Sigmoid colon (tissue), 7 donors: ENCODE results near the gene SLC35B2. TPM values are rescaled to one million over a fixed set of nuclear protein-coding genes. Genes with fewer than 3 reads are reported as not detected.

Experiments used
- DNase-seq: peaks from one replicate; pipeline ENCODE4 v3.0.0-alpha.2; 2019
- H3K27ac ChIP-seq, 4 donors: fragments of 200-600 bp; sonication (generic); one replicate each; pipeline ENCODE4 v1.5.1; 2016 to 2019; ENCODE audit warnings: mild to moderate bottlenecking in 1 of 4
- H3K27me3 ChIP-seq, 3 donors: fragments of 200-600 bp; sonication (generic); one replicate each; pipeline ENCODE4 v1.5.1; 2019; ENCODE audit warnings: mild to moderate bottlenecking in 1 of 3
- H3K36me3 ChIP-seq, 4 donors: fragments of 200-600 bp; sonication (generic); one replicate each; pipeline ENCODE4 v1.5.1; 2016 to 2019
- H3K4me1 ChIP-seq, 4 donors: fragments of 200-600 bp; sonication (generic); one replicate each; pipeline ENCODE4 v1.5.1; 2017 to 2019
- H3K4me3 ChIP-seq, 4 donors: fragments of 200-600 bp; sonication (generic); one replicate each; pipeline ENCODE4 v1.5.1; 2017 to 2019; ENCODE audit warnings: mild to moderate bottlenecking in 2 of 4, moderate library complexity in 1 of 4
- H3K9me3 ChIP-seq, 4 donors: fragments of 200-600 bp in 3 of 4; sonication (generic) in 3 of 4; one replicate each; pipeline versions ENCODE4 v1.5.1 to v1.6.1; 2013 to 2019
- EP300 ChIP-seq, 4 donors: sonication (generic); formaldehyde crosslinking; IDR thresholded peaks; one replicate each; pipeline ENCODE4 v1.6.1; 2017; ENCODE audit warnings: antibody characterized with exemption in 4 of 4
- POLR2A ChIP-seq, 2 donors: fragments of 450-650 bp; IDR thresholded peaks; one replicate each; pipeline ENCODE4 v1.6.1; 2016; ENCODE audit warnings: antibody characterized with exemption in 2 of 2, mild to moderate bottlenecking in 2 of 2, moderate library complexity in 2 of 2
- POLR2AphosphoS5 ChIP-seq, 4 donors: sonication (generic); formaldehyde crosslinking; IDR thresholded peaks; one replicate each; pipeline ENCODE4 v1.6.1; 2017; ENCODE audit warnings: antibody characterized with exemption in 4 of 4
- WGBS, 2 donors: extraction: QIAGEN DNeasy Blood & Tissue Kit; methylation state at CpG; one replicate each; pipeline ENCODE4 v1.1.7; 2013; 5-methylcytosine and 5-hydroxymethylcytosine counted together
- intact Hi-C: fragments of 100-400 bp; cut with DNase I; formaldehyde crosslinking; loops from one replicate; pipeline ENCODE4 v1.15.1; 2023
- polyA plus RNA-seq, 3 donors: library from polyadenylated mRNA; stranded (reverse); fragments of 200-250 nt; gene quantifications; one replicate each; pipeline ENCODE4 v1.2.3, GENCODE V29; 2013
- total RNA-seq, 4 donors: library from RNA; depleted of rRNA; stranded (reverse); fragments of >200 nt; gene quantifications; one replicate each; pipeline ENCODE4 v1.1.0, GENCODE V29; 2016
- TF ChIP-seq, protein P1 (sequence below), 4 experiments: fragments of 450-650 bp in 3 of 4; fragments of 200-600 bp in 1 of 4; IDR thresholded peaks; one replicate each; pipeline ENCODE4 v1.5.1; 2016 to 2019; ENCODE audit warnings: antibody characterized with exemption in 4 of 4, mild to moderate bottlenecking in 3 of 4, moderate library complexity in 2 of 4
- donor health status: healthy with polysubstance abuse.
- donor health status: Bipolar disorder and iron deficiency.
- donor health status: healthy.

SLC35B2 gene
- total and polyA plus RNA-seq, 7 donors = 7.2 to 36.9 (median 25.7) TPM

DNA sequence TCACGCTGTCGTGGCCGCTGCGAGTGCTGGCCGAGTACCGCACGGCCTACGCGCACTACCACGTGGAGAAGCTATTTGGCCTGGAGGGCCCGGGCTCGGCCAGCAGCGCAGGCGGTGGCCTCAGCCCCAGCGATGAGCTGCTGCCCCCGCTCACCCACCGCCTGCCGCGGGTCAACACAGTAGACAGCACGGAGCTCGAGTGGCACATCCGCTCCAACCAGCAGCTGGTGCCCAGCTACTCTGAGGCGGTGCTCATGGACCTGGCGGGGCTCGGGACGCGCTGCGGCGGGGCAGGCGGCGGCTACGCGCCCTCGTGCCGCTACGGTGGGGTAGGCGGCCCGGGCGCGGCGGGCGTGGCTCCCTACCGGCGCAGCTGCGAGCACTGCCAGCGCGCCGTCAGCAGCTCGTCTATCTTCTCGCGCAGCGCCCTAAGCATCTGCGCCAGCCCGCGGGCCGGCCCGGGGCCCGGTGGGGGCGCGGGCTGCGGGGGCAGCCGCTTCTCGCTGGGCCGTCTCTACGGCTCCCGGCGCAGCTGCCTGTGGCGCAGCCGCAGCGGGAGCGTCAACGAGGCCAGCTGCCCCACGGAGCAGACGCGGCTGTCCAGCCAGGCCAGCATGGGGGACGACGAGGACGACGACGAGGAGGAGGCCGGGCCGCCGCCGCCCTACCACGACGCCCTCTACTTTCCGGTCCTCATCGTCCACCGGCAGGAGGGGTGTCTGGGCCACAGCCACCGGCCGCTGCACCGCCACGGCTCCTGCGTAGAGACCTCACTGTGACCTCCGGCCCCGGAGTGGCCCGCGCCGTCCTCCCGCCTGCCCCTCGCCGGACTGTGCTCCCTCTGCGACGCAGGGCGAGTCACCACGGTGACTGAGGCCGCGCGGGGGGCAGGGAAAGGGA is 18.7 kb upstream of the SLC35B2 start:
- DNase-seq = no peak
- WGBS, 2 donors = 8 to 16% methylated on average over 109 of the region's 109 CpGs
- intact Hi-C loops = no loop called here
- no peaks in the 10 kb centered on the region for H3K36me3 ChIP-seq
- no peaks in the 10 kb centered on the region for H3K9me3 ChIP-seq
- H3K27ac ChIP-seq = no peak overlapping the region
- no peak for TF ChIP-seq POLR2A (IDR thresholded peaks at IDR 0.05)
- no peak for TF ChIP-seq POLR2AphosphoS5 (IDR thresholded peaks at IDR 0.05)
- no peak for TF ChIP-seq EP300 (IDR thresholded peaks at IDR 0.05)
- TF ChIP-seq, protein P1, sequence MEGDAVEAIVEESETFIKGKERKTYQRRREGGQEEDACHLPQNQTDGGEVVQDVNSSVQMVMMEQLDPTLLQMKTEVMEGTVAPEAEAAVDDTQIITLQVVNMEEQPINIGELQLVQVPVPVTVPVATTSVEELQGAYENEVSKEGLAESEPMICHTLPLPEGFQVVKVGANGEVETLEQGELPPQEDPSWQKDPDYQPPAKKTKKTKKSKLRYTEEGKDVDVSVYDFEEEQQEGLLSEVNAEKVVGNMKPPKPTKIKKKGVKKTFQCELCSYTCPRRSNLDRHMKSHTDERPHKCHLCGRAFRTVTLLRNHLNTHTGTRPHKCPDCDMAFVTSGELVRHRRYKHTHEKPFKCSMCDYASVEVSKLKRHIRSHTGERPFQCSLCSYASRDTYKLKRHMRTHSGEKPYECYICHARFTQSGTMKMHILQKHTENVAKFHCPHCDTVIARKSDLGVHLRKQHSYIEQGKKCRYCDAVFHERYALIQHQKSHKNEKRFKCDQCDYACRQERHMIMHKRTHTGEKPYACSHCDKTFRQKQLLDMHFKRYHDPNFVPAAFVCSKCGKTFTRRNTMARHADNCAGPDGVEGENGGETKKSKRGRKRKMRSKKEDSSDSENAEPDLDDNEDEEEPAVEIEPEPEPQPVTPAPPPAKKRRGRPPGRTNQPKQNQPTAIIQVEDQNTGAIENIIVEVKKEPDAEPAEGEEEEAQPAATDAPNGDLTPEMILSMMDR (IDR thresholded peaks at IDR 0.05) = no peak
- peaks cover 21 to 82% (median 63%) of the 10 kb centered on the region in 3 donors for H3K27me3 ChIP-seq
- H3K4me1 ChIP-seq = peaks cover 0 to 10% (median 10%) of the 10 kb centered on the region in 4 donors
- H3K4me3 ChIP-seq = peak overlapping the region in 3 of 4 donors; percentile 27 to 43 (median 37)

DNA sequence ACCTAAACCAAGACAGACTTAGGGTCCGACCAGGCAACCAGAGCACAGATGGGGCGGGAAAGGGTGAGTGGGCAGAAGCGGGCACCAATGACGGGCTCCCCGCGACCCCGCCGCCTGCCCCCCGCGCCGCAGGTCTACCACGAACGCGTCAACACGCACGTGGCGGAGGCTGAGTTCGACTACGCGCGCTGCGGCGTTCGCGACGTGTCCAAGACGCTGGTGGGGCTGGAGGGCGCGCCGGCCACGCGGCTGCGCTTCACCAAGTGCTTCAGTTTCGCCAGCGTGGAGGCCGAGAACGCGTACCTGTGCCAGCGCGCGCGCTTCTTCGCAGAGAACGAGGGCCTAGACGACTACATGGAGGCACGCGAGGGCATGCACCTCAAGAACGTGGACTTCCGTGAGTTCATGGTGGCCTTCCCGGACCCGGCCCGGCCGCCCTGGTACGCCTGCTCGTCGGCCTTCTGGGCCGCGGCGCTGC is 18.0 kb upstream of the SLC35B2 start:
- Histone ChIP-seq H3K27me3 (peaks cover 28 to 89% (median 70%) of the 10 kb centered on the region in 3 donors), H3K9me3 (no peaks in the 10 kb centered on the region), H3K36me3 (no peaks in the 10 kb centered on the region), H3K4me1 (peaks cover 0 to 17% (median 13%) of the 10 kb centered on the region in 4 donors), H3K27ac (no peak overlapping the region), H3K4me3 (peak overlapping the region in 3 of 4 donors; percentile 27 to 43 (median 37))
- no peak for DNase-seq
- no peak for TF ChIP-seq EP300 (IDR thresholded peaks at IDR 0.05)
- no peak for TF ChIP-seq POLR2AphosphoS5 (IDR thresholded peaks at IDR 0.05)
- TF ChIP-seq, protein P1 (IDR thresholded peaks at IDR 0.05) = no peak
- no peak for TF ChIP-seq POLR2A (IDR thresholded peaks at IDR 0.05)
- 82 to 84% methylated on average over 59 of the region's 59 CpGs for WGBS, 2 donors
- intact Hi-C loops = no loop called here

DNA sequence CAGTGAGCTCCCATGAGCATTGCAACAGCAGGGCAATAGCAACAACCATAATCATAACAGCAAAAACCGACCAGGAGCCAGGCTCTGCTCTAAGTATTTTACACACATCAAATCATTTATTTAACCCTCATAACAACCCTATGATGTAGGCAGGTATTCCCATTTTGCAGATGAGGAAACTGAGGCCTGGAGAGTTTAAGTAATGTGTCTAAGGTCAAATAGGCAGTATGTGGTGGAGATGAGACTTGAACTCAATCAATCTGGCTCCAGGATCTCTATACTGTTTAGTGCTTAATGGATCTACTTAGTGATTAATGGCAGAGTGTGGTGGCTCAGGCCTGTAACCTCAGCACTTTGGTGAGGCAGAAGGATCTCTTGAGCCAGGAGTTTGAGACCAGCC is 16.3 kb upstream of the SLC35B2 start:
- Histone ChIP-seq H3K4me3 (no peak overlapping the region), H3K36me3 (no peaks in the 10 kb centered on the region), H3K9me3 (no peaks in the 10 kb centered on the region), H3K27ac (no peak overlapping the region), H3K27me3 (peaks cover 30 to 99% (median 77%) of the 10 kb centered on the region in 3 donors), H3K4me1 (peaks cover 0 to 21% (median 16%) of the 10 kb centered on the region in 4 donors)
- no peak for DNase-seq
- TF ChIP-seq POLR2AphosphoS5 (IDR thresholded peaks at IDR 0.05) (no peak), EP300 (IDR thresholded peaks at IDR 0.05) (no peak), POLR2A (IDR thresholded peaks at IDR 0.05) (no peak)
- TF ChIP-seq, protein P1 (IDR thresholded peaks at IDR 0.05) = no peak
- 23 to 69% methylated on average over 1 of the region's 1 CpG for WGBS, 2 donors
- intact Hi-C loops = no loop called here

DNA sequence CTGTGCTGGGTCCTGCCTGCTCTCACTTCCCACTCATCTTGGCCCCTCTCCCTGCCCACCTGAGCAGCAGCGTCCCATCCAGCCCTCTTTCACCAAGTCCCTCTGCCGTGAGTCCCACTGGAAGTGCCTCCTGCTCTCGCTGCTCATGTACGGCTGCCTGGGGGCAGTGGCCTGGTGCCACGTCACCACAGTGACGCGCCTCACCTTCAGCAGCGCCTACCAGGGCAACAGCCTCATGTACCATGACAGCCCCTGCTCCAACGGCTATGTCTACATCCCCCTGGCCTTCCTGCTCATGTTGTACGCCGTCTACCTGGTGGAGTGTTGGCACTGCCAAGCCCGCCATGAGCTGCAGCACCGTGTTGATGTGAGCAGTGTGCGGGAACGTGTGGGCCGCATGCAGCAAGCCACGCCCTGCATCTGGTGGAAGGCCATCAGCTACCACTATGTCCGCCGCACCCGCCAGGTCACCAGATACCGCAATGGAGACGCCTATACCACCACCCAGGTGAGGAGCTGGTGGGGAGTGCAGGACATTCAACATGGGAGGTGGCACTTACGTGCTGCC is 15.8 kb upstream of the SLC35B2 start:
- TF ChIP-seq, protein P1 (IDR thresholded peaks at IDR 0.05) = no peak
- TF ChIP-seq POLR2AphosphoS5 (IDR thresholded peaks at IDR 0.05) (no peak), EP300 (IDR thresholded peaks at IDR 0.05) (no peak), POLR2A (IDR thresholded peaks at IDR 0.05) (no peak)
- DNase-seq = no peak
- no peaks in the 10 kb centered on the region for H3K9me3 ChIP-seq
- peaks cover 0 to 21% (median 16%) of the 10 kb centered on the region in 4 donors for H3K4me1 ChIP-seq
- peaks cover 30 to 99% (median 81%) of the 10 kb centered on the region in 3 donors for H3K27me3 ChIP-seq
- H3K27ac ChIP-seq = no peak overlapping the region
- no peaks in the 10 kb centered on the region for H3K36me3 ChIP-seq
- no peak overlapping the region for H3K4me3 ChIP-seq
- intact Hi-C loops = no loop called here
- WGBS, 2 donors = 73 to 89% methylated on average over 23 of the region's 23 CpGs
